ENCODE results near the gene MCM8.

Gene MCM8

DNA sequence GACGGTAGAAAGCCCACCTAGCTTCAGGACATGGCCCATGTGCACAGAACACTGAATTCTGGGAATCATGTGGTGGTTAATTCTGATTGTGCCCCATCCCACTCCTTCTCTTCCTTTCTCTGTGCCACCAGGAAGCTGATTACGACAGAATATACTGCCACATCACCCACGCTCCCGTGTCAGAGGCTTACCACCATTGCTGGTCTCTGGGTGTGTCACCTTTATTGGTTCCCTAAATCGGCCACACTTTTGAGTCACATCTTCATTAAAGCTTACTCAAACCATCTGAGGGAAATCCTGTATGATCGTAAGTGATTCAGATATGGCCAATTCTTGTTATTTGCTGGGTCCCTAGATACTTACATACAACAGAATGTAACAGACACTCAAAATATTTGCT, 3.2 kb upstream of the MCM8 start:
- DNase-seq (ENCODE audit: low spot score), result no peak

DNA sequence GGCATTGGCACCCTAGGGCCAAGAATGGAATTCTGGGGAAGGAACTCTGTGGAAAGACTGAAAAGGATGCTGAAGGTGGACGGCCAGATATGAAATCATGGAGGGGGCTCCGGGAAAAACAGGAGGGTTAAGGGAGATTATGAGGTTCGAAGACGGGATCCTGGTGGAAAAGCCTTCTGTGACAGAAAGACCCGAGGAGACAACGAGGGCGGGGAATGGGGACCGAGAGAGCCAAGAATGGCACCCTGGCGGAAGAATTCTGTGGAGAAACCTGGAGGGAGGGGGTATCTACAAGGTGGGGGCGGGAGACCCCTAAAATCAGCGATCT, 545 bp upstream of the MCM8 start:
- DNase-seq (ENCODE audit: low spot score), result peak; percentile 6

DNA sequence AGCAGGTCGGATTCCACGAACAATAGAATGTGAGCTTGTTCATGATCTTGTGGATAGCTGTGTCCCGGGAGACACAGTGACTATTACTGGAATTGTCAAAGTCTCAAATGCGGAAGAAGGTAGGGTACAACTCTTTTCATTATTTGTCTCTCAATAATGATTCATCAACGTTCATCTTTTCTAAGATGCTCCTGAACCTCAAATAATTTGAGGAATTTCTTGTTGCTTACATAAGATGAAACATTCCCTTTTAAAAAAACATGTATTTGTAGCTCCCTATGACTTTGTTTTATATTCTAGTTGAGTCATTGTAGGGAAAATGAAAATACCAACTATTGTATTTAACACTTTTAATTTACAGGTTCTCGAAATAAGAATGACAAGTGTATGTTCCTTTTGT, 17.0 kb downstream of the MCM8 start:
- DNase-seq (ENCODE audit: low spot score), result no peak

DNA sequence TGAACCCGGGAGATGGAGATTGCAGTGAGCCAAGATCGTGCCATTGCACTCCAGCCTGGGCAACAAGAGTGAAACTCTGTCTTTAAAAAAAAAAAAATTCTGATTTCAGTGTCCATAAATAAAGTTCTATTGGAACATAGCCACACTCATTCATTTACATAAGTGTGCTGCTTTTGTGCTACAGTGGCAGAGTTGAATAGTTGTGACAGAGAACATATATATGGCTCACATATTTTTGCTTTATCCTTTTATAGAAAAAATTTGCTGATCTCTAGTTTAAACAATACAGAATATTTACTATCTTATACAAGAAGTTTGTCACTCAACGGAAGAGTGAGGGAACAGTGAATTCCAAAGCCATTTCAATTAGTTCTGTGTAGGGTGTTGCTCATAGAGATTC, 18.0 kb downstream of the MCM8 start:
- DNase-seq (ENCODE audit: low spot score), result no peak

DNA sequence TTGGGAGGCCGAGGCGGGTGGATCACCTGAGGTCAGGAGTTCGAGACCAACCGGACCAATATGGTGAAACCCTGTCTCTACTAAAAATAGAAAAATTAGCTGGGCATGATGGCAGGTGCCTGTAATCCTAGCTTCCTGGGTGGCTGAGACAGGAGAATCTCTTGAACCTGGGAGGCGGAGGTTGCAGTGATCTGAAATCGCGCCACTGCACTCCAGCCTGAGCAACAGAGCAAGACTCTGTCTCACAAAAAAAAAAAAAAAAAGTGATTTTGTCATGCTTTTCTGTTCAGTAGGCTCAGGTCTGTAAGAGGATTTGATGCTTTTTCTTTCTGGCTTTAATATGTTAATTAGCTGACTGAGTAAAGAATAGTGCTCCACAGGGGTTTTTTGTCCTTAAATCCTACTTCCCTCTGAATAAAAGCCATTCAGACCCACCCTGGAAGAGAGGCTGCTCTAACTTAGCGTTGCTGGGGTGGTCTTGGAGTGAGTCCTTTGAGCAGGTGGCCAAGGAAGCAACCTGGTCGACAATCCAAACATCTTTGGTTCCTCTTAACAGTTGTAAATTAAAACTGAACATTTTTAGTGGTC, 19.0 kb downstream of the MCM8 start:
- DNase-seq (ENCODE audit: low spot score), result no peak

DNA sequence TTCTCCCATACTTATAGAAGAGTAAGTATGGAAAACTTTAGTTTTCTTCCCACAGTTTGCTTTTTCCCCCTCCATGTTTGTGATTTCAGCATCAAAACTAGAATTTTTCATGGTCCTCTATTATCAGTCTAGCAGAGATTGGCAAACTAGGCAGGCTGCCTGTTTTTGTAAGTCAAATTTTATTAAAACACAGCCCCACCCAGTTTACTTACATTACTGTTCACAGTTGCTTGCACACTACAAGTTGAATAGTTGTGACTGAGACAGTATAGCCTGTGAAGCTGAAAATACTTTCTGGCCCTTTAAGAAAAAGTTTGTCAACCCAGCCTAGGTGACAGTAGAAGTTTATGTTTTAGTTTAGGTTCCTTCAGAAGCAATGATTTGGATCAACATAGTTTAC, 19.5 kb downstream of the MCM8 start:
- no peak for DNase-seq (ENCODE audit: low spot score)

DNA sequence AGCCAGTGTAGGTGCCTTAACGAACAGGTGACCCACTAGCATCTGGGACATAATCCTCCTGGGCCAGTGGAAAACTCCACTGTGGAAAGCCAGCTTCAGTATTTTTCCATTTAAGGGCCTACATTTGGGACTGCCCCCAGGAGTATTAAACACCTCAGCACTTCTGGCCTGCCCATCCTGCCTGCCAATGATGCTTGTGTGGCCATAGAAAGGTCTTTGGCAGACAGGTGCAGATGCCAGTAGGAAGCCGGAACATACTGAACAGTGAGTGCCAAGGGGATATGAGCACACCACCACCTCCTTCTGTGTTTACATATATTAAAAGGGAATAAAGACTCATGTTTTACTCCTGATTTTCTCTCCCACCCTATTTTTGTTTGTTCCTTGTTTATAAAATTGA, 19.9 kb downstream of the MCM8 start:
- no peak for DNase-seq (ENCODE audit: low spot score)

DNA sequence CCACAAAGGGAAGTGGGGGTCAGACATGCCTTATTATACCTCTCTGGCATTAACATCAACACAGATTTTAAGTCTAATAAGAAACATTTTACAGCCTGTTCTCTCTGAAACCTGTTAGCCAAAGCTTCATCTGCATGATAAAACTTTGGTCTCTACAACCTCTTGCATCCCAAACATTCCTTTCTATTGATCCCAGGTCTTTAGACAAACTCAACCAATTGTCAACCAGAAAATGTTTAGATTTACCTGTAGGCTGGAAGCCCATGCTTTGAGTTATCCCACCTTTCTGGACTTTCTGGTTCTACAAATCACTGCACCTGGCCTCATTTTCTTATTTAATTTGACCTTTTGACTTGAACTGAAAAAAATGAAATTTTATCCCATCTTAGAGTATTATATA, 20.8 kb downstream of the MCM8 start:
- DNase-seq (ENCODE audit: low spot score), result no peak

DNA sequence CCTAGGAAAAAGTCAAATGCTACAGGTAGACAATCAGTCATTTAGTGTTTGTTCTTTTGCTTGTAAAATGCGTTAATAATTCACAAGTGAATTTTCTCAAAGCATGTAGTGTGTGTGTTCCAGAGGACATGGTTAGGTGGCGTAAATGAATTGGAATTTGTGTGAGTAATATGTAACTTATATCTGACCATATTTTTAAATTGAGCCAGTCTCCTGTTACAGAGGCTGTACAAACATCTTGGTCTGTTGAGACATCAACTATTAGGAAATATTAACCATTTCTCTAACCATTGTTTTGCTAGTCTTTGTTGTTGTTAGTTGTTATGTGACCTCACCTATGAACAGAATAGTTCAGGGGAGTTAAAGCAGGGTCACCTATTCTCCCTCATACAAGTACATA, 22.7 kb downstream of the MCM8 start:
- DNase-seq (ENCODE audit: low spot score), result no peak

DNA sequence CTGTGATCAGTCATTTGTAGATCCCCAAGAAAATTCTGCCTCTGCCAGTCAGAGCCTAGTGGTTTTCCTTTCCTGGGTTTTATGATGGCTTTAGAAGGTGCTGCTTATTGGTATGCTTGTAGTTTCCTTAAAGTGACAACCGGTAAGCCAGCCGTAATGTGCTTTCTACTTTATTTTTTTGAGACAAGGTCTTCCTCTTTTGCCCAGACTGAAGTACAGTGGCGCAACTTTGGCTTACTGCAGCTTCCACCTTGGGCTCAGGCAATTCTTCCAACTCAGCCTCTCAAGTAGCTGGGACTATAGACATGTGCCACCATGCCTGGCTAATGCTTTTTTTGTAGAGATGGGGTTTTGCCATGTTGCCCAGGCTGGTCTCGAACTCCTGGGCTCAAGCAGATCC, 23.5 kb downstream of the MCM8 start:
- no peak for DNase-seq (ENCODE audit: low spot score)

DNA sequence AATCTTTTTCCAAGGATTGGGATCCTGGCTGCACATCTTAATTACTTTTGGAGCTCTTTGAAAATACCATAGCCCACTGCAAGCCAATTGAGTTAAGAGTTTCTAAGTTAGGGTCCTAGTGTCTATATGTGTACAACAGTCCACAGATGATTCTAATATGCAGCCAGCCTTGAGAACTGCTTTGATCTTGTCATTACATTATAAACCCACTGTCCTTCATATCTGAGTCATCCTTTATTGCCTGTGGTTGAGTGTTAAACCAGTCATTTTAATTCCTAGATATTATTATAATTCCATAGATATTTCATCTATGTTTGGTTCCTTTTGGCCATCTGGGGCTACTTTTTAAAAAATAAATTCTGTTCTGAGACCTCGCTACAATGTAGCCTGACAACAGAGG, 24.1 kb downstream of the MCM8 start:
- DNase-seq (ENCODE audit: low spot score), result no peak

DNA sequence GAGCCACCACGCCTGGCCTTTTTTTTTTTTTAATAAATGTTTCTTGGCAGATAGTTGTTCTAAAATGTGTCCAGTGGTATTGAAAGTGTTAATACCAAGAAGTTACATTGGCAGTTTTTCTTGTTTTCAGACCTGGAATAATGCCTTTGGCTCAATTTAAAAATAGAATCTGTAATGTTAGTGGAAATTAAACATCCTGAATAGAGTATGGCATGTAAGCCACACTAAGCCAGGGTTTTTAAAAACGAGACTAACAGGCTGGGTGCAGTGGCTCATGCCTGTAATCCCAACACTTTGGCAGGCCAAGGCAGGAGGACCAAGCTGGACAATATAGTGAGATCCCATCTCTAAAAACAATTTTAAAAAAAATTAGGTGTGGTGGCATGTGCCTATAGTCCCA, 25.3 kb downstream of the MCM8 start:
- DNase-seq (ENCODE audit: low spot score), result no peak

DNA sequence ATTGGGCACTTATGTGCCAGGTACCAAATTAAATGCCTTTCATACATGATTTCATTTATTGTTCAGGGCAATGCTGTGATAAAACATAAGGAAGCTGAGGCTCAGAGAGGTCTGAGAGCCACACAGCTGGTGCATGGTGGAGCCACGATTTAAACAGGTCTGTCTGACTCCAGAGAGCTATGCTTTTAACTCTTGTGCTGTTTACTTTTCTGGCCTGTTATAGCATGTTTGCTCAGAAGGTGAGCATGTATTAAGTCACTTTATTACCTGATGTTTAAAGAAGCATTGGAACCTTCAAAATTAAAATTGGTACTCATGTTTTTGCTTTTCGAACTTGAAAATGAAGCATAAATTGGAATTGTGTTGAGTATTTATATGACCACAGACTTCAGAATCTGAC, 26.8 kb downstream of the MCM8 start:
- no peak for DNase-seq (ENCODE audit: low spot score)

DNA sequence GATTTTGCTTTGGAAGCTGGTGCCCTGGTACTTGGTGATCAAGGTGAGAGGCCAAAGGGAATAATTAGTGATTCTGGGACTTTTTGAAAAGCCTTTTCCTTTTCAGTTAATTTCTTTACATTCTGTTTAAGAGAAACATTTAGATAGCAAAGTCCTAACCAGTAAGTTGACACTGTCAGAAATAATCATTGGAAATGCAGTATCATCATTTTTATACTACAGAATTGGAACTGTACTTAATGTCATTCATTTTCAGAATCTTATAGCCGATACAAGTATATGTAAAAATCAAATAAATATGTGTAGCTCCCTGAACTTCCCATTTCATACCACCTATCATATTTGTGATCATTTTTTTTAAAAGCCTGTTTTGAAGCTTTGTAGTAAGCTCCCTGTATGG, 27.5 kb downstream of the MCM8 start:
- no peak for DNase-seq (ENCODE audit: low spot score)

DNA sequence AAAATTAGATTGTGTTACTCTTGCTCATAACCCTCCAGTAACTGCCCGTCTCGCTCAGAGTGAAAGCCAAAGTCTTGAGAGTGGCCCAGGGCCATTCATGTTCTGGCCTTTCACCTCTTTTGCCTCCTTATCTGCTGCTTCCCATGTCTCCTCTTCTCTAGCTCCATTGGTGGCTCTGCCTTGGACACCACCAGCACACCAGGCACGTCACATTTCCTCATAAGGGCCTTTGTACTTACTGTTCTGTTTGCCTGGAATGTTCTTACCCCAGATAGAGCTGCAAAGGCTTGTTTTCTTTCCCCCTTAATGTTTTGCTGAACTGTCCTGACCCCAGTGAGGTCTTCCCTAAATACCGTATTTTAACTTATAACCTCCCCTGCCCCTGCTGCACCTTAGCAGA, 29.3 kb downstream of the MCM8 start:
- no peak for DNase-seq (ENCODE audit: low spot score)

DNA sequence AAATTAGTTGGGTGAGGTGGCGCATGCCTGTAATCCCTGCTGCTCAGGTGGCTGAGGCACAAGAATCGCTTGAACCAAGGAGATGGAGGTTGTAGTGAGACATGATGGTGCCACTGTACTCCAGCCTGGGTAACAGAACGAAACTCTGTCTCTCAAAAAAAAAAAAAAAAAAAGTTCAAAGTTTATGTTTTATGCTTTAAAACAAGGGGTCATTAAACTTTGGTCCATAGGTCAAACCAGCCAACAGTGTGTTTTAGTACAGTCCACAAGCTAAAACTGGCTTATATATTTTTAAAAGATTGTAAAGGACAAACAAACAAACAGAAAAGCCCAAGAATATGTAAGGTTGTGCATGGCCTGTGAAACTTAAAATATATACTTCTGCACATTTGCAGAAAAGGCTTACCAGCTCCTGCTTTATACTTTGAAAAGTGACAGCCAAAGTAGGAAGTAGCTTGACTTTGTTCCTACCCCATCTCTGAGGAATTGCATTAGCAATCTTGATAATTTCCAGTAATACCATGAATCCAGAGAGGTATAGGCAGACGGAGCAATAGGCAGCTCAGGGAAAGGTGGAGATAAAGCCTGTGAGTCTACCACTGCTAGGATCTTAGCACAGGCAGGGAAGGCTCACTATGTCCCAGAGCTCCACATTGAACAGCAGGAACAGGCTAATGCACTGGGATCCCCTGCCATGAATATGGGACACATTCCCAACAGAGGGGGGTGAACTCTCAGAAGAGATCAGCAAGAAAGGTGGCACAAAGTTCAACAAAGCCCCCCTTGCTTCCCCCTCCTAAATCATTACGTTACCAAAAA, 30.5 kb downstream of the MCM8 start:
- DNase-seq (ENCODE audit: low spot score), result no peak

DNA sequence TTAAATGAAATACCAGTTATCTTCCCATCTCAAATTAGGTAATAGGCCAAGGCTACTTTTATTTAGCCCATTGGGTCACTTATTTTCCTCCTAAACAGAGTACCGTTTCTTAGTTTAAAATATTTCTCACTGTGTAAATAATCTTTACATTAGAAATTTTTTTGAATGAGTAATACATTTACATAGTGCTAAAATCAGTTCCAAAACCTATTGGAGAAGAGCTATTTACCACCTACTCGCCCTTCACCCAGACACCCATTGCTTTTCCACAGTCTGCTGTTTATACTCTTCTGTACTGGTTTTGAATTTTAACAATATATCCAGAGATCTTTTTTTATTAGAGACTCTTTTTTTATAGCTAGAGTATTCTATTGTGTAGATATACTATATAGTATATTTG, 36.9 kb downstream of the MCM8 start:
- no peak for DNase-seq (ENCODE audit: low spot score)

DNA sequence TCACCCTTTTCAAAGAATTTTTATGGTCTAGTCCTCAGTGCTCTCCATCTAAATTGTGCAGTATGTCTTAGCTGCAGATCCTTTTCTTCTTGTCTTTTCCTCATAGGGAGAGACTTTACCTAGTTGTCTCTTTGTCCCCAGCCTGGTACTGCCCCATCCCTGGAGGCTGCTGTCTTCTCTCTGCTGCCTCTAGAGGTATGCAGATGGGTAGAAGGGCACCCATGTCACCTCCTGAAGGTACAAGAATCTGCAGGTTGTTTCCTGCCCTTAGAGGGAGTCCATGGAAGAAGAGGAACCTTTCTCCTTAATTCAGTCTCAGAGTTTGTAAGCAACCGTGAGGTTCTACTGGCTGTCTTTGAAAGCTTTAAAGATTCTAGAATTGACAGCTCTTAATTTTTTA, 39.1 kb downstream of the MCM8 start:
- DNase-seq (ENCODE audit: low spot score), result no peak

DNA sequence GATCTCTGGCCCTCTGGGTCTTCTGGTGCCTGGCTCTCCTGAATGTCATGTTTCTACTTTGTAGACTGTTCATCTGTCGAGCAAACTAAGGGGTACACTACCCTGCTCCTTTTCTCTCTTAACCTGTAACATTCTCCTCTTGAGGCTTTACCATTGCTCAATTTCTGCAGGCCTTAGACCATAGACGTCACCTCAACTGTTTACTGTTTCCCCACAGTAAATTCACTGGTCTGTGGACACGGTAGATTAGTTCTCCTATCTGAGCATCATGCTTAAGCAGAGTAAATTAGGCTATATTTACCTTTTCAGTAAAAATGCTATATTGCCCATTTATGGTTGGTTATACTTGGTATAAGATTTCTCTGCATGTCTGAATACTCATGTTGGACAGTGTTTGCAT, 40.5 kb downstream of the MCM8 start:
- no peak for DNase-seq (ENCODE audit: low spot score)

DNA sequence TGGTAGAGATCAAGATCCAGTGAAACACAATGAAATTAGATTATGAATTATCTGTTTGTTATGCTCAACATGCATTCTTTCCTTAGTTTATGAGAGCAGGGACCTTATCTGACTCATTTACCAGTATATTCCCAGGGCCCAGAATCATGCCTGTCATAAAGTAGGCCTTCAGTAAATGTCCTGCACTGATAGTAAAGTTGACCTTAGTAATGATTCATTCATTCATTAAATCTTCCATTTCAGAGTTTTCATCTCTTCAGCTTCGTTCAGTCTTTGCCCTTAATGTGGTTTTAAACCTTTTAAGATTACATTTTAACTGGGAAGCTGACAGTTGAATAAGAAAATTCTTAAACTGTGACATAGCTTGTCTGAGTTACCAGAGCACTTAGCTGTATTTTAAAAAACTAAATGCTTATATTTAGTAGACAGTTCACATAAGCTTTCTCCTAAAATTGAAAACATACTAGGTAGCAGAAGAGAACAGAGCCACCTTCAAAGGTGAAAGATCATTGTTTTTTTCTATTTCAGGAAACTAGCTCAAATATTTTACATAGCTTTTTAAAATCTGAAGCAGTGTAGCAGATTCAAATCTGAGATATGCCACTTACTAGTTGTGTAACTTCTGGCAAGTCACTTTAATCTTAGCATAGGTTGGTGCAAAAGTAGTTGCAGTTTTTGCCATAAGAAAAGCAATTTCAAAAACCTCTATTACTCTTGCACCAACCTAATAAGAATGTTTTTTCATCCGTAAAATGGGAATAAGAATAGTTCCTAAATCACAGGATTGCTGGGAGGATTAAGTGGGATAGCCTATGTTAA, 41.4 kb downstream of the MCM8 start:
- DNase-seq (ENCODE audit: low spot score), result no peak

DNA sequence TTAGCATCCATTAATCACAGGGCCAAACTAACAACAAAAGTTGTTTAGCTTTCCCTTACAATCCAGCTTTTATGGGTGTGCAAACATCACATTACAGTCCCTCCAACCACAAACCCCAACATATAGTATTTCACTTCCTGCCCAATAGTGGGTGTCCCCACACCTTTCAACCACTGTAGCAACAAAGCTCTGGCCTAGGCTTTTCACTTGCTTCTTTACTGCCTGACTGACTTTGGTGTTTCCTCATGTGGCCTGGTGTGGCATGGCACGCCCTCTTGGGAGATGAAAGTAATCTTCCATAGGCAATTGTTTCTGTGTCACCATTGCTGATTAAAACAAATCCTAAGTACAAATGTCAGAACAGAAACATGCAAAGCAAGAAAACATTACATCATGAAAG, 46.3 kb downstream of the MCM8 start:
- no peak for DNase-seq (ENCODE audit: low spot score)

DNA sequence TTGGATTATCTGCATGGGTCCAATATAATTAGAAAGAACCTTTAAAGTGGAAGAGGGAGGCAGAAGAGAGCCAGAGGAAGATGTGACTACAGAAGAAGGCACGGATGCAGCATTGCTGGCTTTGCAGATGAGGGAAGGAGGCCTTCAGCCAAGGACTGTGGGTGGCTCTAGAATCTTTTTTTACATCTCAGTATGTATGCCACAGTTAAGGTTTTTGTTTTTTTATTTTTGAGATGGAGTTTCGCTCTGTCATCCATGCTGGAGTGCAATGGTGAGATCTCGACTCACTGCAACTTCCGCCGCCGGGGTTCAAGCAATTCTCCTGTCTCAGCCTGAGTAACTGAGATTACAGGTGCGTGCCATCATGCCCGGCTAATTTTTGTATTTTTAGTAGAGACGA, 49.3 kb downstream of the MCM8 start:
- no peak for DNase-seq (ENCODE audit: low spot score)

DNA sequence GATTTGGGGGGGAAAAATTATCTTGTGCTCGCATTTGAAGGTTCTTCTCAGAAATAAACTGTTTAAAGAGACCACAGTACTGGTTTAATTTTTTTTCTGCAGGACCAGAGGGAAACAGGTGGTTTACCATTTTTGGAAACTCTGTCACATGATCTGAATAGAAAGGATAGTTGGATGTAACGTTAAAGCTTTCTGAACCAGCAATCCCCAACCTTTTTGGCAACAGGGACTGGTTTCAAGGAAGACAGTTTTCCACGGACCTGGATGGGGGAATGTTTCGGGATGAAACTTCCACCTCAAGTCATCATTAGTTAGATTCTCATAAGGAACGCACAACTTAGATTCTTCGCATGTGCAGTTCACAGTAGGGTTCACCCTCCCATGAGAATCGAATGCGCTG, 50.4 kb downstream of the MCM8 start:
- DNase-seq (ENCODE audit: low spot score), result no peak

DNA sequence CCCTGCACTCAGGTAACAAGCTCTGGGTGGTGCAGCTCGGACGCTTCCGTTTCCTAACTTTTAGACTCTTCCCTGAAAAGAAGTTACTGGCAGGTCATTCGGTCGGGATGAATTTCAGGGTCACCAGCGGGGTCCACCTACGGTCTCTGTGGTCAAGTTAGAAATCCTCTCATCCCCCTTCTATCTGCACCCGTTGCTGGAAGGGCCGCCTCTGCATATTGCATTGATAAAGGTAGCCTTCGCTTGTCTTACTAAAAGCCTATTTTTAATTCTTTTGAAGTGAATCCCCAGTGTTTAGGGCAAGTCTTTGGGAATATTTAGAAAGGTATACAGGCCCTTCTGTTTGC, 56.1 kb downstream of the MCM8 start:
- no peak for DNase-seq (ENCODE audit: low spot score)

Data from pons (tissue), 1 donor.